Thyroid gland (tissue), 4 donors: ENCODE results near the gene SALL2. TPM values are rescaled to one million over a fixed set of nuclear protein-coding genes. Genes with fewer than 3 reads are reported as not detected.

Experiments
- DNase-seq, 2 donors: peaks; one replicate each; pipeline ENCODE4 v3.0.0-alpha.2; 2019
- H3K27ac ChIP-seq, 3 donors: fragments of 200-600 bp; sonication (generic); 1 replicate in 2 of 3; 2 replicates in 1 of 3; pipeline ENCODE4 v1.5.1; 2016 to 2019; ENCODE audit warnings: mild to moderate bottlenecking in 1 of 3, moderate library complexity in 1 of 3
- H3K27me3 ChIP-seq: fragments of 200-600 bp; sonication (generic); one replicate; pipeline ENCODE4 v1.5.1; 2019
- H3K36me3 ChIP-seq, 2 donors: fragments of 200-600 bp; sonication (generic); one replicate each; pipeline ENCODE4 v1.5.1; 2016 to 2019
- H3K4me1 ChIP-seq, 2 donors: fragments of 200-600 bp; sonication (generic); one replicate each; pipeline ENCODE4 v1.5.1; 2017 to 2019
- H3K4me3 ChIP-seq, 3 donors: fragments of 200-600 bp; sonication (generic); replicated peaks in 1 of 3; 1 replicate in 2 of 3; 2 replicates in 1 of 3; pipeline ENCODE4 v1.5.1; 2016; ENCODE audit warnings: mild to moderate bottlenecking in 1 of 3
- H3K9me3 ChIP-seq: fragments of 200-600 bp; sonication (generic); one replicate; pipeline ENCODE4 v1.5.1; 2017
- POLR2A ChIP-seq, 2 donors: fragments of 450-650 bp; IDR thresholded peaks; one replicate each; pipeline ENCODE4 v1.6.1; 2017; ENCODE audit warnings: antibody characterized with exemption in 2 of 2, mild to moderate bottlenecking in 2 of 2, moderate library complexity in 1 of 2
- WGBS, 2 donors: methylation state at CpG; one replicate each; pipeline ENCODE4 v1.1.5; 2017; 5-methylcytosine and 5-hydroxymethylcytosine counted together
- intact Hi-C: fragments of 100-400 bp; cut with DNase I; formaldehyde crosslinking; loops from one replicate; pipeline ENCODE4 v1.15.1; 2023
- total RNA-seq, 4 donors: library from RNA; depleted of rRNA; stranded (reverse); fragments of >200 nt; gene quantifications; one replicate each; pipeline ENCODE4 v1.2.3, GENCODE V29; 2016
- TF ChIP-seq, protein P1 (sequence below), 6 experiments: fragments of 200-600 bp in 3 of 6; fragments of 450-650 bp in 3 of 6; sonication (generic) in 3 of 6; IDR thresholded peaks; one replicate each; pipeline ENCODE4 v1.5.1; 2016 to 2019; ENCODE audit warnings: antibody characterized with exemption in 6 of 6, mild to moderate bottlenecking in 2 of 6, inconsistent platforms in 1 of 6, moderate library complexity in 1 of 6

Gene SALL2
- 10 to 100 TPM; 21.9 to 24.6 (median 22.5) TPM for total RNA-seq

DNA sequence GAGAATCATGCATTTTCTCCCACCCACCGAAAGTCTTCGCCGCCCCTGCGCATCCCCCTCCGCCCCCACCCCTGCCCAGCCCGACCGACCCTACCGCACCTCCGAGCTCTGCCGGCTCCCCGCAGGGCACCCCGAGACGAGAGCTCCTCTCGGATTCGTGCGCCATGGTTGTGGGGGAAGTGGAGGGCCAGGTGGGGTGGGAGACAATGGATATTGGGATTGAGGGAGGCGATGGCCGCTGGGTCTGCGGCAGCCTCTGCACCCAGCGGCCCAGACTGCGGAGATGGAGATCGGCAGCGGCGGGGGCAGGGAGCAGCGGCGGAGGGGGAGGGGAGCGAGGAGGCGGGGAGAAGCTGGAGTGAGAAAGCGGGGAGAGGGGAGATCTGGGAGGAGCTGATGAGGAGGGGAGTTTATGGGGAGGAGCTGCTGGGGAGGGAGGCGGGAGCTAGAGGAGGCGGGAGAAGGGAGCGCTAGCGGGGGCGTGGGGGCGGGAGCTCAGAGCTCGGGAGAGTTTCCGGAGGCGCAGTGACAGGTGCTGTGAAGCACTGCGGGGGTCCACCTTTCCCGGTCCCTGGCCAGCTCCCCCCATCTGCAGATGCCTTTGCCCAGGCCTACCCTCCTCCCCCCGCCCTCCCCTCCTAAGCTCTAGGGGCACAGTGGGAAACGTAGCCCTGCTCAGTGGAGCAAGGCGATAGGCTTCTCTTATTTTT is at the start of gene SALL2:
SALL2 (minus strand) TSS at position 385 of the 710 bp plus-strand sequence; CDS start at position 166, 219 bp downstream.
- H3K27ac ChIP-seq, result peak within 1 kb of the TSS; percentile 64 to 74 (median 73)
- H3K4me1 ChIP-seq, result peaks cover 14 to 25% of the 10 kb centered on the region in 2 donors
- peak within 1 kb of the TSS; percentile 35 to 91 (median 78) for H3K4me3 ChIP-seq
- no peaks in the 10 kb centered on the region for H3K9me3 ChIP-seq
- 2% methylated on average over 30 to 34 of the region's 43 CpGs for WGBS, 2 donors
- no peaks in the 10 kb centered on the region for H3K27me3 ChIP-seq
- TF ChIP-seq, protein P1, sequence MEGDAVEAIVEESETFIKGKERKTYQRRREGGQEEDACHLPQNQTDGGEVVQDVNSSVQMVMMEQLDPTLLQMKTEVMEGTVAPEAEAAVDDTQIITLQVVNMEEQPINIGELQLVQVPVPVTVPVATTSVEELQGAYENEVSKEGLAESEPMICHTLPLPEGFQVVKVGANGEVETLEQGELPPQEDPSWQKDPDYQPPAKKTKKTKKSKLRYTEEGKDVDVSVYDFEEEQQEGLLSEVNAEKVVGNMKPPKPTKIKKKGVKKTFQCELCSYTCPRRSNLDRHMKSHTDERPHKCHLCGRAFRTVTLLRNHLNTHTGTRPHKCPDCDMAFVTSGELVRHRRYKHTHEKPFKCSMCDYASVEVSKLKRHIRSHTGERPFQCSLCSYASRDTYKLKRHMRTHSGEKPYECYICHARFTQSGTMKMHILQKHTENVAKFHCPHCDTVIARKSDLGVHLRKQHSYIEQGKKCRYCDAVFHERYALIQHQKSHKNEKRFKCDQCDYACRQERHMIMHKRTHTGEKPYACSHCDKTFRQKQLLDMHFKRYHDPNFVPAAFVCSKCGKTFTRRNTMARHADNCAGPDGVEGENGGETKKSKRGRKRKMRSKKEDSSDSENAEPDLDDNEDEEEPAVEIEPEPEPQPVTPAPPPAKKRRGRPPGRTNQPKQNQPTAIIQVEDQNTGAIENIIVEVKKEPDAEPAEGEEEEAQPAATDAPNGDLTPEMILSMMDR (IDR thresholded peaks at IDR 0.05), result no peak
- peak in 1 of 2 donors; percentile 56 for TF ChIP-seq POLR2A (IDR thresholded peaks at IDR 0.05)
- peak; percentile 88 to 89 for DNase-seq
- intact Hi-C loops, result no loop called here
- H3K36me3 ChIP-seq, result no peaks in the 10 kb centered on the region

DNA sequence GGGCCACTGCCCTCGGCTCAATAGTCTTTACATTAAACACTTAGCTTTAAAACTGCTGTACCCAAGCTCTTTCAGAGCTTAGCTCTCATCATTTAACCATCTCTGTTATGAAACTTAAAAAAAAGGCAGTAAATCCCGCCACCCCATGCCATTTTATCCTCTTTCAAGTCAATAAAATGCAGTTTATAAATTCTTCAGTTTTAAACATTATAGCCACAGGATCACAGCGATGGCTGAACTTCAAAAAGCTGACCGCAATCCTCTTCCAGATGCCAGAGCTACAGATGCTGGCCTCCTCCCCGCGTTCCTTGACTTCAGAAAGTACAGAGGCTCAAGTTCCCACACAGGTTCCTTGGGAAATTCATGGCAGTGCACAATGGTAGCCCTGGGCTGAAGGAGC is 49.5 kb upstream of the SALL2 start:
- TF ChIP-seq, protein P1 (IDR thresholded peaks at IDR 0.05), result no peak
- no peak for TF ChIP-seq POLR2A (IDR thresholded peaks at IDR 0.05)
- H3K36me3 ChIP-seq, result no peaks in the 10 kb centered on the region
- 79 to 88% methylated on average over 6 of the region's 6 CpGs for WGBS, 2 donors
- no peak for DNase-seq
- intact Hi-C loops, result no loop called here
- H3K9me3 ChIP-seq, result no peaks in the 10 kb centered on the region
- no peaks in the 10 kb centered on the region for H3K27me3 ChIP-seq
- no peaks in the 10 kb centered on the region for H3K4me1 ChIP-seq
- H3K27ac ChIP-seq, result no peak overlapping the region
- H3K4me3 ChIP-seq, result no peak overlapping the region

DNA sequence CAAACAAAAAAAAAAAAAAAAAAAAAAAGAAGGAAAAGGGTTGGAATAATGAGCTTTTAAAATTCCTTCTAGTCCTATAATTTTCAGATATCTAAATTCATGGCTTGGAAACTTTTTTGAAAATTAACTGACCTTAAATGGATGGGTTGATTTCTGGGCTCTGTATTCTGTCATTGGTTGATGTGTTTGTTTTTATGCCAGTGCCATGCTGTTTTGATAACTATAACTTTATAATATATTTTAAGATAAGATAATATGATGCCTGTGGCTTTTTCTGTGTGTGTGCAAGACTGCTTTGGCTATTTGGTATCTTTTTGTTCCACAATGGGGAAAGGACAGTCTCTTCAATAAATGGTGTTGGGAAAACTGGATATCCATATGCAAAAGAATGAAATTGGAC is 46.5 kb upstream of the SALL2 start:
- H3K4me1 ChIP-seq, result no peaks in the 10 kb centered on the region
- TF ChIP-seq, protein P1 (IDR thresholded peaks at IDR 0.05), result no peak
- TF ChIP-seq POLR2A (IDR thresholded peaks at IDR 0.05), result no peak
- intact Hi-C loops, result no loop called here
- H3K9me3 ChIP-seq, result no peaks in the 10 kb centered on the region
- H3K27me3 ChIP-seq, result no peaks in the 10 kb centered on the region
- no peak overlapping the region for H3K4me3 ChIP-seq
- DNase-seq, result no peak
- H3K27ac ChIP-seq, result no peak overlapping the region
- no peaks in the 10 kb centered on the region for H3K36me3 ChIP-seq

DNA sequence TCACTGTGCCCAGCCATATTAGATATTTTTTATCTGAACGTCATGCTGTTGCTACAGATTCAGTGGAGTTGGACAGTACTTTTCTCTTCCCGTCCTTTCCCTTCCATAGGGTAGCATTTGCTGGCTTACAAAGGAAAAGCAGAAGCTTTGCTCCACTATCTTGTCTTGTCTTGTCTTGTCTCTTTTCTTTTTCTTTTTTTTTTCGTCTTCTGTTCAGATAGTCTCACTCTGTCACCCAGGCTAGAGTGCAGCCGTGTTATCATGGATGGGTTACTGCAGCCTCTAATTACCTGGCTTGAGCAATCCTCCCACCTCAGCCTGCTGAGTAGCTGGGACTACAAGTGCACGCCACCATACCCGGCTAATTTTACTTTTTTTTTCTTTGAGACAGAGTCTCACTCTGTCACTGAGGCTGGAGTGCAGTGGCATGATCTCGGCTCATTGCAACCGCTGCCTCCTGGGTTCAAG is 32.6 kb upstream of the SALL2 start:
- peaks cover 5 to 18% of the 10 kb centered on the region in 2 donors for H3K4me1 ChIP-seq
- 85 to 89% methylated on average over 8 of the region's 8 CpGs for WGBS, 2 donors
- no peaks in the 10 kb centered on the region for H3K27me3 ChIP-seq
- intact Hi-C loops, result loop anchor here (5.0 kb wide), 1 partner anchor 56 kb away; no protein-coding TSS in a partner anchor
- H3K27ac ChIP-seq, result no peak overlapping the region
- no peaks in the 10 kb centered on the region for H3K36me3 ChIP-seq
- DNase-seq, result no peak
- no peak for TF ChIP-seq POLR2A (IDR thresholded peaks at IDR 0.05)
- TF ChIP-seq, protein P1 (IDR thresholded peaks at IDR 0.05), result no peak
- no peak overlapping the region for H3K4me3 ChIP-seq
- no peaks in the 10 kb centered on the region for H3K9me3 ChIP-seq
